NAMALWA (cell line): ENCODE measurements around the gene PTPRF.

ENCODE experiments used
- DNase-seq: peaks from one replicate; pipeline ENCODE4 v3.0.0-alpha.2; 2015; ENCODE audit warnings: low spot score

Gene PTPRF

GRCh38 chr1:43582162-43582566 is 51.5 kb downstream of the PTPRF start:
- no peak for DNase-seq

DNA sequence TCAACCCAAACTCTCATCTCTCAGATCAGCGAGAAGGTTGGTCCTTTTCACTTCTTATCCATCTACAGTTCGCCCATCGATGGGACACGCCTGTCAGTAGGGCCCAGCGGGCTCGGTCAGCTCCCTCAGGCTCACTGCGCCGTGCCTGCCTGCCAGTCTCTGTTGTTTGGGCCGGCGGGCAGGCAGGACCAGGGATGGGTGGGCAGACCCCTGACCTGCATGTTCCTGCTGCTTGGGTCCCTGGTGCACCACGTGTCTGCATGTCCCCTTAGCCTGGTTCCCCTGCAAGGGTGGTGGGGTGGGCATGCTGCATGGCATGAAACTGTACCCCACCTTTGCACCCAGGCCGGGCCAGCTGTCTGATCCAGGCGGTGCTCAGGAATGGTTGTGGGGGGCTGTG is 52.4 kb downstream of the PTPRF start:
- no peak for DNase-seq

DNA sequence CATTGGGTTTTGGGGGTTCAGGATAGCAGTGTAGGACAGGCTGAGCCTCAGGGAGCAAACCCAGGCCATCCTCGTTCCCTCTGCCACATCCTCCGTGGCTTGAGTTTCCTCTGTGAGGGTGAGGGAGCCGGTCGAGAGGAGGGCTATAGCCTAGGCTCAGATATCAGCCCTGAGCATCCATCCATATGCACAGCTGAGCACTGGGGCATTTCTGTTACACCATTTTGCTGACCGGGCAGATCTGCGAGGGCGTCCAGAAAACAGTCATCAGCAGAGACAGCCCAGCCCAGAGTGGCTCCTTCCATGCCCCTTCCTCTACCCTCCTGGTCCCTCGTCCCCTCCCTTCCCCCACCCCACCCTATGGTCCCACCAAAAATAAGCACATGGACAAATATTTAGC is 53.5 kb downstream of the PTPRF start:
- no peak for DNase-seq

- DNase-seq: no peak
These were observed 54.9 kb downstream of the PTPRF start for GRCh38 chr1:43585557-43585956.

DNA sequence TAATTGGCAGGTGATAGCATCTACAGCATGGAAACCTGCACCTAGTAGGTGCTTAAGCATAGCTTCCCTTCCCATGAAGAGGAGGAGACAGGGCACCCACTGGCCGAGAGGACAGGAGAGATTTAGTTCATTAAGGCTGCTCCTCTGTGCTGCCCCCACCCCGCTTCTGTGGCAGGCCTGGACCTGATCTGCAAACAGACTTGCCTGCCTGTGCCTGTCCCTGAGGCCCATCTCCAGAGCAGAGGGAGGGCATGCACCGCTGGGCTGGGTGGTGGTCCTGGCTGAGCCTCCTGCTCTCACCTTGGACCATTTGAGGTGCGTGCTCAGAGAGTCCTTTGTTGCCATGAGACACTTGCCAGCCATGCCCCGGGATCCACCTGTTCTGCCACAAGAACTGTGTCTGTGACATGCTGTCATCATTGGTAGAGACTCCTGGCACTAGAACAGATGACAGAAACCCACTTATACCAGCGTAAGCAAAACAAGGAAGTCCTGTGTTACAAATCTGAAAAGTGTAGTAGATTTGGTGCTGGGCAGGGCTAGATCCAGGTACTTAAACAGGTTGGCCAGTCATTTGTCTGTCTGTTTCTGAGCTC is 55.6 kb downstream of the PTPRF start:
- DNase-seq: no peak

- DNase-seq: no peak
These were observed 56.3 kb downstream of the PTPRF start for GRCh38 chr1:43587001-43587400.

DNA sequence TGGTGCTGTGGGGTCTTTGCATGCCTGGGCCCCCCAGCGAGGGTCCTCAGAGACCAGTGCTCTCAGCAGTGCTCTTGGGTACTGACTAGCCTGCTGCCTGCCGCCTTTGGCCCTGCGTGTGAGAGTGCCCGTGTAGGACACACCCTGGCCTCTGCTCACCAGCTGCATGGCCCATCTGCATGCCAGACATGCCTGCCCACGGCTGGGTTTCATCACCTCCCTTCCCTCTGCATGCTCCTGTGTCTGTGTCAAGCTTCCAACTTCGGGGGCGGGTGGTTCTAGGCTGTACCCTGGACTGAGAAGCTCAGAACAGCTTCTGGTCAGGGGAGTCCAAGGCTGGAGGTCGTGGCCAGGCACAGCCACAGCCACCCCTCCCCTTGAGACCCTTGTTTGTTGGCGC is 56.9 kb downstream of the PTPRF start:
- DNase-seq: no peak

DNA sequence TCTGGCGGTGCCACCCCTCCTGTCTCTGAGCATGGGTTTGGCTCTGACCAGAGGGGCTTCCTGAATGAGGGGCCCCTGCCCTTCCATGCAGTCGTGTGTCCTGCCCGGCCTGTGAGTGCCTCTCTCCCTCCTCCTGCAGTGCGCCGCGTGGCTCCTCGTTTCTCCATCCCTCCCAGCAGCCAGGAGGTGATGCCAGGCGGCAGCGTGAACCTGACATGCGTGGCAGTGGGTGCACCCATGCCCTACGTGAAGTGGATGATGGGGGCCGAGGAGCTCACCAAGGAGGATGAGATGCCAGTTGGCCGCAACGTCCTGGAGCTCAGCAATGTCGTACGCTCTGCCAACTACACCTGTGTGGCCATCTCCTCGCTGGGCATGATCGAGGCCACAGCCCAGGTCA is 57.9 kb downstream of the PTPRF start:
- DNase-seq: no peak

- no peak for DNase-seq
These were observed 59.8 kb downstream of the PTPRF start for GRCh38 chr1:43590388-43590925.

- DNase-seq: no peak
These were observed 60.5 kb downstream of the PTPRF start for GRCh38 chr1:43591181-43591580.

- no peak for DNase-seq
These were observed 61.5 kb downstream of the PTPRF start for GRCh38 chr1:43592051-43592665.

GRCh38 chr1:43592974-43593683 is 62.4 kb downstream of the PTPRF start:
- no peak for DNase-seq

GRCh38 chr1:43596579-43596978 is 65.9 kb downstream of the PTPRF start:
- DNase-seq: no peak

GRCh38 chr1:43597028-43597427 is 66.3 kb downstream of the PTPRF start:
- DNase-seq: no peak

- DNase-seq: no peak
These were observed 67.0 kb downstream of the PTPRF start for GRCh38 chr1:43597721-43598120.

DNA sequence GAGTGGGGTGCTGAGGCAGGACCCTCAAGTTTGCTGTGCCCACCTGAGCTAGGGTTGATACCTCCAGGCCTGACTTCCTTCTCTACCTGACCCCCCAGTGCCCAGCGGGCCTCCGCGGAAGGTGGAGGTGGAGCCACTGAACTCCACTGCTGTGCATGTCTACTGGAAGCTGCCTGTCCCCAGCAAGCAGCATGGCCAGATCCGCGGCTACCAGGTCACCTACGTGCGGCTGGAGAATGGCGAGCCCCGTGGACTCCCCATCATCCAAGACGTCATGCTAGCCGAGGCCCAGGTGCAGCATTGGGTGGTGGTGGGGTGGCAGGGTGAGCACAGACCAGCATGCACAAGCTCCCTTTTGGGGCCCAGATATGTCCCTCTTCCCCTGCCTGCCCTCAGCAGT is 67.9 kb downstream of the PTPRF start:
- no peak for DNase-seq

DNA sequence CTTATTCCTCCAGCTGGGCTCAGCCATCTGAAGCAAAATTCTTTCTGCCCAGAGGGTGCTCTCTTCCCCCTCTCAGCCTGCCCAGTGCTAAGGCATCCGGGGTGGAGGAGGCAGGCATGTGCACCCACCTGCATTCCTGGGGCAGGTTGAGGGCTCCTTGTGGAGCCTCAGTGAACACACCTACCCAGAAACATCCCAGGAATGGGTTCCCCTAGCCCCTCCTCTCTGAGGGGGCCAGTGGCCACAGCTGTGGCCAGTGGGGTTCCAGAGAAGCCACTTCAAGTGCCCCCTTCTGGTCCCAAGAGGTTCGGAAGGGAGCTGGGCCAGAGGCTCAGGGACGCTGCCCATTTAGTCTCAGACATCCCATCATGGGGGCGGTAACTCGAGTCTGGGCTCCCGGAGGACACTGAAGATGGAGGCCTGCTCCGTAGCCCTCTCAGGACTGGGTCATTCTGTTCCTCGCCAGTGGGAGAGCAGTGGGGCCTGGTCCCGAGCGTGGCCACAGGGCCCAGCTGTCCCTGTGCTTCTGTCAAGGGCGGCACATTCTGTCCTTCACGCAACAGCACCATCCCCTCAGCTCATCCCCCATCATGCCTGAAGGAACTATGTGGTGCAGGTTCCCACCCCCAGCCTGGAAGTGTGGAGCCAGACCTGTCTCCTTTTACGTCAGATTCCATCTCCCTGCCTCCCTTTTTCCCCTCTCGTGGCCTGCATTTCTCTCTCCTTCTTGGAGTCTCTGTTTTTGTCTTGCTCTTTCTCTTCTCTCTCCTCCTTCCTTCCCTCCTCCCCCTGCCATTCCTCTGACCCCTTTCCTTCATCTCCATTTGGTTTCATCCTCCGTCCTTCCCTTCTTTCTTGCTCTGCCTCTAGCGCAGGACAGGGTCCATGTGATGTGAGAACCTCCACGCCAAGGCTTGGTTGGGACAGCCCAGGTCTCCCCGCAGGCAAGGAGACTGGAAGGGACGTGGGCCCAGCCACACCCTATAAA is 69.6 kb downstream of the PTPRF start:
- DNase-seq: no peak

- DNase-seq: no peak
These were observed 72.3 kb downstream of the PTPRF start for GRCh38 chr1:43602990-43603389.

DNA sequence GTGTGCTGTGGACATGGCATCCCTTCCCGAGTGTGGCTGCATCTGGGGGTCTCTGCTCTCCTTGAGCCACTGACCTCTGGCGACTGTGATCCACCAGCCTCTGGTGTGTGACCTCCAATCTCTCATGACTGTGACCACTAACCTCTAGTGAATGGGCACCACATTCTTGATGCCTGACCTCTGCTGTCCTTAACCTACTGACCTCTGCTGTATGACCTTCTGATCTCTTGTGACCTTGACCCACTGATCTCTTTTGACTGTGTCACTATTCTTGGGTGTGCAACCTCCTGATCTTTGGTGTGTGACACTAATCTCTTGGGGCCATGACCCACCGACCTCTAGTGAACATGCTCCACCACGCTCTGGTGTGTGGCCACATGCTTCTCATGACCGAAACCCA is 73.5 kb downstream of the PTPRF start:
- DNase-seq: no peak

GRCh38 chr1:43605157-43605556 is 74.5 kb downstream of the PTPRF start:
- DNase-seq: no peak

DNA sequence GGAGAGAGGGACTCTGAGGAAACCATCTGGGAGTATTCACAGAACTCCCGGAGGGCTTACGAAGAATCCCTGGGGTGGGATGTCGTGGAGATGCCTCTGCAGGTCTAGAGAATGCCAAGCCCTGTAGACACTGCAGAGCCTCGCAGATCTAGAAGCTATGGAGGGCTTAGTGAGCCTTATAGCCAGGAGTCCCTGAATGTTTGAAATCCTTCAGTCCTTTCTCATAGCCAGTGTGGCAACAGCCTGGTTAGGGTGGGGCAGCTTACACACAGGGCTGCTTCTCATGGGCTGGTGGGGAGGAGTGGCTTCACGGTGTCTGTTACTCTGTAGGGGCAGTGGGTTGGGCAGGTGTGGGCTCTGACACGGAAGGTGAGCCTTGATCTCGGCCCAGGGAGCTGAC is 75.1 kb downstream of the PTPRF start:
- no peak for DNase-seq

- no peak for DNase-seq
These were observed 75.9 kb downstream of the PTPRF start for GRCh38 chr1:43606624-43607023.
